B cell (primary cell): ENCODE results near the gene NAPA. TPM values are rescaled to one million over a fixed set of nuclear protein-coding genes. Genes with fewer than 3 reads are reported as not detected.

ENCODE experiments used
- ATAC-seq: fragments of 200-7000 bp; cut with Tn5 transposase; one replicate; pipeline ENCODE4 v1.10.0; 2021; ENCODE audit warnings: low read depth, mild to moderate bottlenecking, moderate number of reproducible peaks, moderate library complexity
- CTCF ChIA-PET: fragments of 350-600 bp; sonication (Branson Sonifier 250); formaldehyde crosslinking; loops from one replicate; lab custom pipeline; 2021; ENCODE audit warnings: antibody characterized with exemption, inconsistent platforms; lab: Charles Lee
- POLR2A ChIA-PET: fragments of 350-600 bp; sonication (Branson Sonifier 250); formaldehyde crosslinking; loops from one replicate; lab custom pipeline; 2021; ENCODE audit warnings: antibody characterized with exemption; lab: Charles Lee
- DNase-seq: peaks from one replicate; pipeline ENCODE4 v3.0.0; 2013
- H2AFZ ChIP-seq: 2 replicates; pipeline ENCODE4 v1.6.1; 2012; ENCODE audit warnings: mild to moderate bottlenecking, low read depth, low read length; ENCODE audit not compliant: insufficient read depth, poor library complexity, severe bottlenecking
- H3K27ac ChIP-seq, 2 donors: 1 replicate in 1 of 2; 2 replicates in 1 of 2; pipeline ENCODE4 v1.5.1; 2012 to 2013; ENCODE audit warnings: low read length in 2 of 2, mild to moderate bottlenecking in 2 of 2, moderate library complexity in 1 of 2
- H3K27me3 ChIP-seq, 4 experiments: fragments of 200-600 bp in 1 of 4; sonication (generic) in 1 of 4; replicated peaks in 1 of 4; 1 replicate in 2 of 4; 2 replicates in 2 of 4; pipeline versions ENCODE4 v1.6.1 to v1.7.0; 2013 to 2016; ENCODE audit warnings: low read length in 3 of 4, mild to moderate bottlenecking in 2 of 4, mixed read lengths in 1 of 4, moderate library complexity in 1 of 4; ENCODE audit not compliant: insufficient read depth in 4 of 4, control insufficient read depth in 3 of 4; ENCODE audit errors: control extremely low read depth in 1 of 4
- H3K36me3 ChIP-seq, 2 experiments: replicated peaks in 1 of 2; 1 replicate in 1 of 2; 2 replicates in 1 of 2; pipeline versions ENCODE4 v1.6.1 to v1.7.1; 2013; ENCODE audit warnings: low read length in 1 of 2; ENCODE audit not compliant: insufficient read depth in 2 of 2, control insufficient read depth in 1 of 2; ENCODE audit errors: control extremely low read depth in 1 of 2, extremely low read depth in 1 of 2
- H3K4me1 ChIP-seq, 2 donors: fragments of 200-600 bp in 1 of 2; sonication (generic) in 1 of 2; 1 replicate in 1 of 2; 2 replicates in 1 of 2; pipeline versions ENCODE4 v1.5.1 to v1.6.1; 2013 to 2017; ENCODE audit warnings: low read length in 2 of 2; ENCODE audit not compliant: control insufficient read depth in 2 of 2, insufficient read depth in 2 of 2
- H3K4me2 ChIP-seq: replicated peaks from 2 replicates; pipeline ENCODE3; 2012; ENCODE audit warnings: mild to moderate bottlenecking, low read depth, low read length; ENCODE audit not compliant: poor library complexity, severe bottlenecking
- H3K4me3 ChIP-seq, 5 experiments: fragments of 200-600 bp in 1 of 5; sonication (generic) in 1 of 5; 1 replicate in 3 of 5; 2 replicates in 2 of 5; pipeline versions ENCODE4 v1.5.1 to v1.7.0; 2011 to 2016; ENCODE audit warnings: low read length in 4 of 5, mild to moderate bottlenecking in 4 of 5, low read depth in 2 of 5, control low read depth in 1 of 5, moderate library complexity in 1 of 5; ENCODE audit not compliant: insufficient read depth in 1 of 5; ENCODE audit errors: control extremely low read depth in 1 of 5, extremely low read depth in 1 of 5
- H3K79me2 ChIP-seq: fragments of 200-600 bp; sonication (generic); one replicate; pipeline ENCODE4 v1.6.0; 2016; ENCODE audit warnings: low read length; ENCODE audit not compliant: control insufficient read depth, insufficient read depth
- H3K9ac ChIP-seq: fragments of 200-600 bp; sonication (generic); 2 replicates; pipeline ENCODE4 v1.6.1; 2017; ENCODE audit warnings: mild to moderate bottlenecking, low read length, moderate library complexity
- H3K9me3 ChIP-seq, 3 donors: one replicate each; pipeline versions ENCODE4 v1.6.1 to v1.7.1; 2013; ENCODE audit warnings: low read length in 2 of 3; ENCODE audit not compliant: control insufficient read depth in 2 of 3, insufficient read depth in 1 of 3; ENCODE audit errors: control extremely low read depth in 1 of 3
- H4K20me1 ChIP-seq: 2 replicates; pipeline ENCODE4 v1.6.0; 2012; ENCODE audit warnings: mild to moderate bottlenecking, low read length; ENCODE audit not compliant: insufficient read depth, control insufficient read depth, poor library complexity, severe bottlenecking
- H3K27ac Mint-ChIP-seq: one replicate; pipeline ENCODE4 v1.8.0; 2021; ENCODE audit warnings: mixed read lengths
- H3K27me3 Mint-ChIP-seq: one replicate; pipeline ENCODE4 v1.8.0; 2021; ENCODE audit warnings: mixed read lengths
- H3K4me1 Mint-ChIP-seq: one replicate; pipeline ENCODE4 v1.8.0; 2021; ENCODE audit warnings: mixed read lengths
- H3K4me3 Mint-ChIP-seq: one replicate; pipeline ENCODE4 v1.8.0; 2021; ENCODE audit warnings: mixed read lengths
- H3K9me3 Mint-ChIP-seq: one replicate; pipeline ENCODE4 v1.8.0; 2022; ENCODE audit warnings: mixed read lengths; ENCODE audit not compliant: insufficient read depth
- CTCF ChIP-seq: fragments of 200-600 bp; IDR thresholded peaks from one replicate; pipeline ENCODE4 v1.8.0; 2022; ENCODE audit warnings: antibody characterized with exemption, mild to moderate bottlenecking
- EZH2 ChIP-seq: IDR thresholded peaks from 2 replicates; pipeline ENCODE4 v1.6.1; 2012; ENCODE audit warnings: borderline replicate concordance, low read depth, mild to moderate bottlenecking, moderate library complexity, low read length; ENCODE audit not compliant: insufficient read depth, poor library complexity, severe bottlenecking
- WGBS: methylation state at CpG from one replicate; pipeline ENCODE4 v1.1.5; 2013; ENCODE audit warnings: missing lambda C conversion rate; ENCODE audit not compliant: insufficient coverage; 5-methylcytosine and 5-hydroxymethylcytosine counted together
- intact Hi-C: fragments of 100-400 bp; cut with micrococcal nuclease; formaldehyde crosslinking; loops from one replicate; pipeline ENCODE4 v1.10.0; 2022
- polyA plus RNA-seq: library from polyadenylated mRNA; depleted of rRNA; stranded (reverse); fragments of >200 nt; gene quantifications from 2 replicates; pipeline ENCODE4 v1.2.3, GENCODE V29; 2012
- total RNA-seq, 2 donors: library from RNA; stranded (reverse); fragments of 120-200 nt in 1 of 2; gene quantifications; 1 replicate in 1 of 2; 2 replicates in 1 of 2; pipeline versions ENCODE4 v1.2.3 to v1.2.4, GENCODE V29; 2013 to 2022

The NAPA gene
- total and polyA plus RNA-seq, 2 donors (not counting 1 experiment from before 2014, with no cell fraction given): 66.8 to 86.5 TPM

DNA sequence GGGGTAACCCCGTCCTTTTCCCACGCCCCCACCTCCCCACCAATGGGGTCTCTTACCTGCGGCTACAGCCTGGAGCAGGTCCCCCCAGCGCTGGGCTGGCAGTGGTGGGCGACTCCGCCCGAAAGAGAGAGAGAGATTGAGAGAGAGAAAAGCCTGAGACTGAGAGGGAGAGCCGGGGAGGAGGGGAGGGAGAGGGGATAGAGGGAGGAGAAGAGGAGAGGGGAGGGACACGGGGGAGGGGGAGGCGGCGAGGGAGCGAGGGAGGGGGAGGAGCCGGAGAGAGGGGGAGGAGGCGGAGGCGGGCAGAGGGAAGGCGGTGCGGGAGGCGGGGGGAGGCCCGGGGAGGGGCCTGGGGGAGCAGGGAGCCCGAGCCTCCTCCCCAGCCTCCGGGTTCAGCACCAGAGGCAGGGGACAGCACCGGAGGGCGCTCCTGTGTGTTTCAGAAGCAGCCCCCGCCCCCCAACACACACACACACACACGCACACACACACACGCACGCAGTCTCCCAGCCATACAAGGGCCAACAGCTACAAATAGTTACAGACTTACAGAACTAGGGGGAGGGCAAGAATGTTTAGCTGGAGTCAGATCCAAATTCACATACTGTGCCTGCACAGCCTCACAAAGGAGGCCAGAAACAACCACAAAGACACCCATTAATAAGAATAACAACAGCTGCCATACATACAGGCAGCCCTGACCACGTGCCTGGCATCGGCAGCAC is 43.0 kb downstream of the NAPA start, which contains the start of gene SLC8A2:
SLC8A2 (minus strand) TSS at position 161 of the 725 bp plus-strand sequence. CDS start 5,490 bp downstream, outside the sequence.
- Histone ChIP-seq H3K36me3 (no peaks in the 10 kb centered on the region), H3K4me2 (peak within 1 kb of the TSS; percentile 65), H2AFZ (peak within 1 kb of the TSS; percentile 16), H3K4me3 (no peak within 1 kb of the TSS), H4K20me1 (no peaks in the 10 kb centered on the region), H3K27me3 (peaks cover 0 to 54% (median 24%) of the 10 kb centered on the region in 4 experiments), H3K9ac (no peak within 1 kb of the TSS), H3K27ac (no peak within 1 kb of the TSS), H3K9me3 (peaks cover 0 to 9% (median 0%) of the 10 kb centered on the region in 3 donors), H3K79me2 (no peaks in the 10 kb centered on the region), H3K4me1 (peaks cover 12 to 19% of the 10 kb centered on the region in 2 donors)
- POLR2A ChIA-PET: interaction anchor here (0.7 kb wide), 1 partner anchor 31 kb away, joined by 3 read pairs; no protein-coding TSS in a partner anchor
- Mint-ChIP-seq H3K4me3 (peak within 1 kb of the TSS; percentile 59), H3K27ac (no peak within 1 kb of the TSS), H3K9me3 (no peaks in the 10 kb centered on the region), H3K4me1 (peaks cover 8% of the 10 kb centered on the region), H3K27me3 (peaks cover 42% of the 10 kb centered on the region)
- ATAC-seq (no peak), DNase-seq (peak; percentile 58)
- intact Hi-C loops: no loop called here
- TF ChIP-seq EZH2 (no peak), CTCF (no peak)
- CTCF ChIA-PET: interaction anchor here (0.6 to 1.6 kb wide), 2 partner anchors 11 to 12 kb away, joined by 4 to 6 read pairs; partner anchors contain the start of gene KPTN
- 17% methylated on average over 8 of the region's 29 CpGs for WGBS

DNA sequence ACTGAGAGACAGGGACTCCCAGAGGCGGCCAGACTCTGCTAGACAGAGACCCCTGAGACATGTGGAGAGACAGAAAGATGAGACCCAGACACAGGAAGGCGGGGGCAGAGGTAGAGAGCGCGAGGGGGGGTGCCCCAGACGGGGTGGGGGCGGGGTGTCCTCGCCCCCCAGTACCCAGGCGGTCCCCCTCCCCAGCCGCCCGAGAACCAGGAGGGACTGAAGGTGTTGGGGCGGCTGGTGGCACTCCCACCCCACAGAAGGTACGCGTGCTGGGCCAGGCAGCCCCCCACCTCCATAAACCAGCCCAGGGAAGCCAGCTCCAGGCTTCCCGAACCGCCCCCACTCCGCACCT is 43.5 kb downstream of the NAPA start:
- POLR2A ChIA-PET: no interaction called here
- intact Hi-C loops: no loop called here
- WGBS: 7% methylated on average over 15 of the region's 16 CpGs
- ATAC-seq (no peak), DNase-seq (no peak)
- CTCF ChIA-PET: interaction anchor here (0.6 to 1.6 kb wide), 2 partner anchors 11 to 13 kb away, joined by 4 to 6 read pairs; partner anchors contain the start of gene KPTN
- Histone ChIP-seq H3K27me3 (peaks cover 0 to 55% (median 24%) of the 10 kb centered on the region in 4 experiments), H3K9me3 (peaks cover 0 to 9% (median 0%) of the 10 kb centered on the region in 3 donors), H3K27ac (no peak overlapping the region), H3K4me1 (peaks cover 12 to 19% of the 10 kb centered on the region in 2 donors), H3K9ac (no peak overlapping the region), H3K36me3 (no peaks in the 10 kb centered on the region), H2AFZ (peak overlapping the region; percentile 16), H4K20me1 (no peaks in the 10 kb centered on the region), H3K4me3 (no peak overlapping the region), H3K4me2 (peak overlapping the region; percentile 65), H3K79me2 (no peaks in the 10 kb centered on the region)
- Mint-ChIP-seq H3K27me3 (peaks cover 42% of the 10 kb centered on the region), H3K9me3 (no peaks in the 10 kb centered on the region), H3K4me3 (no peak overlapping the region), H3K27ac (no peak overlapping the region), H3K4me1 (peaks cover 8% of the 10 kb centered on the region)
- TF ChIP-seq CTCF (no peak), EZH2 (no peak)
